GM19328 (cell line): ENCODE measurements around the gene ATOH8.

Experiments used
- ATAC-seq: cut with Tn5 transposase; IDR thresholded peaks from one replicate; pipeline ENCODE4 v1.9.1; 2021; ENCODE audit warnings: mild to moderate bottlenecking, moderate library complexity; ENCODE audit not compliant: unreplicated experiment

The ATOH8 gene

DNA sequence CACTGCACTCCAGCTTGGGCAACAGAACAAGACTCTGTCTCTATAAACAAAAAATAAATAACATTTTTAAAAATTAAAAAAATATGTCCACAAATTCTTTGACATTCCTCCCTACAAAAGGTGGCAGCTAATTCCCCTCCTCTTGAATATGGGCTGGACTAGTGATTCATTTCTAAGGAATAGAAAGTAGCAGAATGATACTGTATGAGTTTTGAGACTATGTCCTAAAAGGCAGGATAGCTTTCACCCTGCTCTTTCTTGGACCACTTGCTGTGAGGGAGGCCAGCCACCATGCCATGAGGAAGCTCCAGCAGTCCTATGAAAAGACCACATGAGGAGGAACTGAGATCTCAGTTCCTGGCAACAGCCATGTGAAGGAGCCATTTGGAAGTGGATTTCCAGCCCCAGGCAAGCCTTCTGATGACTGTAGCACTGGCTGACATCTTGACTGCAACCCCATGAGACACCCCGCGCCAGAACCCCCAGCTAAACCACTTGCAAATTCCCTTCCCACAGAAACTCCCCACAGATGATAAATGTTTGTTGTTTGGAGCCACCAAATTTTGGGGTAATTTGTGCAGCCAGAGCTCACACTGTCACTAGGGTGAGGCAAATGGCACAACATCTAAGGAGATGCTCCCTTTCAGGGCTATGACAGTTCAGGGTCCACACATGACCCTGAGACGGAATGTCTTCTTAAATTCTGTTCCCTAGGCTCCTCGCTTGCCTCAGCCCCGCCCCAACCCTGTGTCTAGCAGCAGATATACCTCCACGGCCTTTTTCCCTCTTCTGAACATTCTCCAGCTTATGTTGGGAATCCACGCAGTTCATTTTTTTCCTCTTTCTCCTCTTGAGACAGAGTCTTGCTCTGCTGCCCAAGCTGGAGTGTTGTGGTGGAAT, 17.1 kb upstream of the ATOH8 start:
- ATAC-seq, result no peak

DNA sequence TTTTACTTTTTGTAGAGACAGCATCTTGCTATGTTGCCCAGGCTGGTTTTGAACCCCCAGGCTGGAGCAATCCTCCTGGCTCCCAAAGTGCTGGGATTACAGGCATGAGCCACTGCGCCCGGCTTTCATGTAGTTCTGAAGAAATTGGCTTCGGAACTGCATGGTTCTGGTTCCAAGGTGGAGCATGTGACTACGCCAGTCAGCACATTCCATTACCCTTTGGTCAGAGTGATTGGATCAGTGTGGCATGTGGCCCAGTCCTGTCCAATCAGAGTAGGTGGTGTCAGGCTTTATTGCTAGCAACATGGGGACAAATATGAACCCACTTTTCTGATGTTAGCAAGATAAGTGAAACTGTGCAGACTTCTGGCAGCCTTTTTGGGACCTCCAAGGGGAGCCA, 16.3 kb upstream of the ATOH8 start:
- ATAC-seq, result no peak

- ATAC-seq, result no peak
Observed at GRCh38 chr2:85737961-85738360, 15.8 kb upstream of the ATOH8 start.

DNA sequence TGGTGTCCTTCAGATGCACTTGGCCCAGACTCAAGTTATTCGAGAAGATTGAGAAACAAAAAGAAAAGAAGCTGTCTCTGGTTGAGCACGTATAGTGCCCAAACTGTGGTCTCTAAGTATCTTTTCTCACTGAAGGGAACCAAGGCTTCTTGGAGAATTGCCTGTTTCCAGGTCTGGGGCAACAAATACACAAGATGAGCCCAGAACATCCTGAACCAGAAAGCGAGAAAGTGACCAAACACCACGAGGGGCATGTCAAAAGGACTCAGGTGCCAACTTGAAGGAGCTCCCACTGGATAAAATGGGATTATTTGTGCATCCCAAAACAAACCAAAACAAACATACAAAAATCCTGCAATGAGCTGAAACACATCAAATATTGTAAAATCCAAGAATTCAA, 13.6 kb upstream of the ATOH8 start:
- no peak for ATAC-seq

GRCh38 chr2:85741211-85741832, 12.5 kb upstream of the ATOH8 start:
- no peak for ATAC-seq

DNA sequence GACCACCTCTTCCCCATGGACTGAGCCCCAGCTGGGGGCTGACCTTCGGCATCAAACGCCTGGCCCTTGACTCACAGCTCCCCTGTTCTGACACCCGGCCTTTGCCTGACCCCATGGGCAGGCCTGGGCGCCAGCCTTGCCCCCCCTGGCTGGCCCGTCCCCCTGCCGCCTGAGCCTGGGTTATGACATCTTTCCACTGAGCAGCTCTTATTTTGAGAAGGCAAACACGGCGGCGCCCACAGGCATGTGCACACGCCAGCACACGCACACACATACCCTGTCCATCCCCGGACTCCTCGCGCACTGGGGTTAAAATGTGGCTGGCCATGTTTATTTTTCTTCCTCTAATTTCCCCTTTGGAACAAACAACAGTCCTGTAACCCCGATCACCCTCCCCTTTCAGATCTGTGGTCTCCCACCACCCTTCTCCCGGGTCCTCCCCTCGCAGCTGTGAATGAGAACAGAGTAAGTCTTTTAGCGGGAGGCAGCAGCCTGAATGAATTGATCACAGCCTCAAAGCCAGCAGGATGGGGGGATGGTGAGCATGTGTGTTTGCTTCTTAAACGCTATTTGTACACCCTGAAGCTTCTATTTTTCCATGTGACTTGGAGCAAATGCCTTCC, 11.8 kb upstream of the ATOH8 start:
- no peak for ATAC-seq

GRCh38 chr2:85743304-85743978, 10.3 kb upstream of the ATOH8 start:
- ATAC-seq, result no peak

DNA sequence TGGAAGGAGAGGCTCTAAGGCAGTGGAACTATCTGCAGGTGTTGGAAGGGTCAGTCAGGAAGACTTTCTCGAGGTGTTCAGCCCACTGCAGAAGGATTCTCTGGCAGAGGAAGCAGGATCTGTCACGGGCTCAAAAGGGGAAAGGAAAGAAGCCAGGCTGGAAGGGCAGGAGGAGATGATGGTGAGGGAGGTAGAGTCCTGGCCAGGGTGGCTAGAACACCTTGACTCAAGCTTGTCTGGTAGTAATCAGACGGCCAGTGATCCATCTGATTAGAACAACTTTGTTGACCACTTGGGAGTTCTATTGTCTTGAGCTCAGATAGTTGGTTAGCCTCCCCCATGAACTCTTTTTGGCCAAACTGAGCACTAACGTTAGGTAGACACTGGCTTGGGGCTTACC, 9.7 kb upstream of the ATOH8 start:
- ATAC-seq, result no peak

- no peak for ATAC-seq
Observed at GRCh38 chr2:85744741-85745601, 8.8 kb upstream of the ATOH8 start.

DNA sequence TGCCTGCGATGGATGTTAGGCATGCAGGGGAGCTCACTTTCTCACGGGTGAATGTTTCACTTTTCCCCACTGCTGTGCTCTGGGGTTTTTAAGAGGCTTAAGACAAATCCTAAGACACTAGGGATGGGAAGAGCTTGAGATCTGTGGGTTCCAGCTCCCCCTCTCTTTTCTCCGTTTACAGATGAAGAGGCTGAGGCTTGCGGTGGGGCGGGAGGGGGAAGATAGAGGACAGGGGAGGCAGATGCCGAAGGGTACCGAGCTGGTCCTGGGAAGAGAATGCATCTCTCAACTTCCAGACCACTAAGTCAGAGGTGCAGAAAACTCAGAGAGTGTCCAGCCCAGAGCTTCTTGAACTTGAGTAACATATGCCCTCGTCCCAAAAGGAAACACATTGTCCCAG, 8.2 kb upstream of the ATOH8 start:
- no peak for ATAC-seq

DNA sequence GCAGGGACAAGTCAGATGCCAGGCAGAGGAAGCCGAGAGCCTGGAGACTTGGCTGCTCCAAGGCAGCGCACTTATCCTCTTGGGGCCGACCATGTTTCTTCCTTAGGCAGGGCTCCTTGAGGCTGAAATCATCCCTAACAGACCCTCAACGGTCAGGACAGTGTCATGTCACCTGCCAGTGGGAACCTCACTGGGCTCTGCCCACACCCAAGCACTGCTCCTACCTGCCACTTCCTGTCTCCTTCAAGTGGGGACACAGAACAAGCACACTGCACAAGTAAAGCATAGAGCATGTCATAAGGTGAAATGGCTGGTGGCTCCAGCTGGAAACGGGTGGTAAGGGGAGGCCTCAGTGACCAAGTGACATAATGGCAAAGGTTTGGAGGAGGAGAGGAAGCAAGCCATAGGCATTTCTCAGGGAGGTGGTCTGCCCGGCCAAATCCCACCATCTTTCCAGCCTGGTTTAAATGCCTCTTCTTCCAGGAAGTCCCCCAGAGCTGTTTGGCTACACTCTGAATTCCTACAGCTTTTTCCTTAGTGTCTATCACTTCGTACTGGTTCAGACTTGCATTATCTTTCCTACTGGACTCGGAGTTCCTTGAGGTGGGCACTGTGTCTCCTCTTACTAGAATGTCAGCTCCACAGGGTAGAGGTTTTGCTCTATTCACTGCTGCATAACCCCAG, 7.3 kb upstream of the ATOH8 start:
- ATAC-seq, result no peak

DNA sequence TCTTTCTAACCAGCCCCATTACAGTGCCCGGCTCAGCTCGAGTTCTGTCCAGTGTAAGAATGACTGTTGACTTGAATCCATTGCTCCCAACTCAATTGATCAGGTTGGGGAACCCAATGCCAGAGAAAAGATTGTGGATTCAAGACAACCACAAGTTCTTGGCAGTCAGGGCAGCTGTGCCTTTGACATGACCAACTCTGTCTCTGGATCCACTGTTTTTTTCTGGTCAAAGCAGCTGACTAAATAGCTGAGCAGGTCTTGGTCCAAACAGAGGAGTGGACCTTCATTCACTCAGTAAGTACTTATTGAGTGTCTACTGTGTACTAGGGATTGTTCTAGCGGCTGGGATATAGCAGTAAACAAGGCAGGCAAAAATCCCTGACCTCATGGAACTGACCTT, 6.3 kb upstream of the ATOH8 start:
- ATAC-seq, result no peak

- ATAC-seq, result peak; percentile 73
Observed at GRCh38 chr2:85748039-85748734, 5.6 kb upstream of the ATOH8 start.

- ATAC-seq, result no peak
Observed at GRCh38 chr2:85748985-85749875, 4.6 kb upstream of the ATOH8 start.

- ATAC-seq, result no peak
Observed at GRCh38 chr2:85750587-85751575, 2.9 kb upstream of the ATOH8 start.

GRCh38 chr2:85751627-85752026, 2.2 kb upstream of the ATOH8 start:
- ATAC-seq, result no peak

GRCh38 chr2:85753035-85753524, 711 bp upstream of the ATOH8 start:
- ATAC-seq, result no peak
